Measurements from ENCODE around the gene TSPEAR. TPM values are rescaled to one million over a fixed set of nuclear protein-coding genes. Genes with fewer than 3 reads are reported as not detected.

The TSPEAR gene
- total RNA-seq, 1 donor from 2014 or later: not detected

- no peaks in the 10 kb centered on the region for H3K4me1 Mint-ChIP-seq
- intact Hi-C loops (cut with micrococcal nuclease): no loop called here
- no peak overlapping the region for H3K4me3 Mint-ChIP-seq
- peaks cover 1% of the 10 kb centered on the region for H3K27me3 Mint-ChIP-seq
- H3K9me3 Mint-ChIP-seq: no peaks in the 10 kb centered on the region
- DNase-seq: no peak
- H3K36me3 Mint-ChIP-seq (ENCODE audit: low read depth): no peaks in the 10 kb centered on the region
- H3K27ac Mint-ChIP-seq: no peak overlapping the region
These were observed 39.3 kb upstream of the TSPEAR start for GRCh38 chr21:44750675-44751025.

- Mint-ChIP-seq H3K27me3 (peaks cover 1% of the 10 kb centered on the region), H3K27ac (no peak overlapping the region), H3K9me3 (no peaks in the 10 kb centered on the region), H3K4me3 (no peak overlapping the region), H3K36me3 (ENCODE audit: low read depth) (no peaks in the 10 kb centered on the region), H3K4me1 (no peaks in the 10 kb centered on the region)
- intact Hi-C loops (cut with micrococcal nuclease): no loop called here
- no peak for DNase-seq
These were observed 38.6 kb upstream of the TSPEAR start for GRCh38 chr21:44749759-44750674.

GRCh38 chr21:44749116-44749758 is 37.9 kb upstream of the TSPEAR start:
- no peak for DNase-seq
- no peak overlapping the region for H3K27ac Mint-ChIP-seq
- H3K9me3 Mint-ChIP-seq: no peaks in the 10 kb centered on the region
- intact Hi-C loops (cut with micrococcal nuclease): no loop called here
- no peaks in the 10 kb centered on the region for H3K36me3 Mint-ChIP-seq (ENCODE audit: low read depth)
- no peak overlapping the region for H3K4me3 Mint-ChIP-seq
- peaks cover 3% of the 10 kb centered on the region for H3K27me3 Mint-ChIP-seq
- H3K4me1 Mint-ChIP-seq: no peaks in the 10 kb centered on the region

- DNase-seq: no peak
- intact Hi-C loops (cut with micrococcal nuclease): no loop called here
- Mint-ChIP-seq H3K9me3 (no peaks in the 10 kb centered on the region), H3K4me3 (no peak overlapping the region), H3K27ac (no peak overlapping the region), H3K4me1 (no peaks in the 10 kb centered on the region), H3K36me3 (ENCODE audit: low read depth) (no peaks in the 10 kb centered on the region), H3K27me3 (peaks cover 6% of the 10 kb centered on the region)
These were observed 37.2 kb upstream of the TSPEAR start for GRCh38 chr21:44748621-44749020.

- intact Hi-C loops (cut with micrococcal nuclease): no loop called here
These were observed 31.2 kb upstream of the TSPEAR start for GRCh38 chr21:44742418-44743153.

GRCh38 chr21:44741921-44742320 is 30.5 kb upstream of the TSPEAR start:
- intact Hi-C loops (cut with micrococcal nuclease): no loop called here
- Mint-ChIP-seq H3K4me3 (no peak overlapping the region), H3K36me3 (ENCODE audit: low read depth) (no peaks in the 10 kb centered on the region), H3K27me3 (peaks cover 28% of the 10 kb centered on the region), H3K9me3 (no peaks in the 10 kb centered on the region), H3K4me1 (peaks cover 2% of the 10 kb centered on the region), H3K27ac (no peak overlapping the region)
- no peak for DNase-seq

More at GRCh38 chr21:44742418-44743153, 31.2 kb upstream of the TSPEAR start:
- H3K4me3 Mint-ChIP-seq: no peak overlapping the region
- peak; percentile 66 for DNase-seq
- peaks cover 28% of the 10 kb centered on the region for H3K27me3 Mint-ChIP-seq
- no peak overlapping the region for H3K27ac Mint-ChIP-seq
- no peaks in the 10 kb centered on the region for H3K36me3 Mint-ChIP-seq (ENCODE audit: low read depth)
- peaks cover 2% of the 10 kb centered on the region for H3K4me1 Mint-ChIP-seq
- H3K9me3 Mint-ChIP-seq: no peaks in the 10 kb centered on the region

GRCh38 chr21:44740742-44741141 is 29.4 kb upstream of the TSPEAR start:
- no peak for DNase-seq
- intact Hi-C loops (cut with micrococcal nuclease): no loop called here
- Mint-ChIP-seq H3K27ac (no peak overlapping the region), H3K4me1 (peaks cover 2% of the 10 kb centered on the region), H3K9me3 (no peaks in the 10 kb centered on the region), H3K4me3 (no peak overlapping the region), H3K36me3 (ENCODE audit: low read depth) (no peaks in the 10 kb centered on the region), H3K27me3 (peaks cover 26% of the 10 kb centered on the region)

- intact Hi-C loops (cut with micrococcal nuclease): loop anchor here (10.0 kb wide), 1 partner anchor 225 kb away; no protein-coding TSS in a partner anchor
- Mint-ChIP-seq H3K36me3 (ENCODE audit: low read depth) (no peaks in the 10 kb centered on the region), H3K27ac (no peak overlapping the region), H3K4me1 (peaks cover 2% of the 10 kb centered on the region), H3K27me3 (peaks cover 25% of the 10 kb centered on the region), H3K9me3 (no peaks in the 10 kb centered on the region), H3K4me3 (no peak overlapping the region)
- no peak for DNase-seq
These were observed 27.9 kb upstream of the TSPEAR start for GRCh38 chr21:44739316-44739715.

- Mint-ChIP-seq H3K27ac (no peak overlapping the region), H3K4me3 (no peak overlapping the region), H3K27me3 (peaks cover 22% of the 10 kb centered on the region), H3K9me3 (no peaks in the 10 kb centered on the region), H3K36me3 (ENCODE audit: low read depth) (no peaks in the 10 kb centered on the region), H3K4me1 (peaks cover 2% of the 10 kb centered on the region)
- no peak for DNase-seq
- intact Hi-C loops (cut with micrococcal nuclease): loop anchor here (10.0 kb wide), 1 partner anchor 224 kb away; no protein-coding TSS in a partner anchor
These were observed 27.2 kb upstream of the TSPEAR start for GRCh38 chr21:44738621-44739020.

- Mint-ChIP-seq H3K36me3 (ENCODE audit: low read depth) (no peaks in the 10 kb centered on the region), H3K27ac (no peak overlapping the region), H3K4me1 (peaks cover 2% of the 10 kb centered on the region), H3K27me3 (peaks cover 19% of the 10 kb centered on the region), H3K4me3 (no peak overlapping the region), H3K9me3 (no peaks in the 10 kb centered on the region)
- intact Hi-C loops (cut with micrococcal nuclease): loop anchor here (10.0 kb wide), 1 partner anchor 223 kb away; no protein-coding TSS in a partner anchor
- DNase-seq: no peak
These were observed 26.5 kb upstream of the TSPEAR start for GRCh38 chr21:44737706-44738354.

- H3K27ac Mint-ChIP-seq: no peak overlapping the region
- no peaks in the 10 kb centered on the region for H3K36me3 Mint-ChIP-seq (ENCODE audit: low read depth)
- H3K4me3 Mint-ChIP-seq: no peak overlapping the region
- peaks cover 2% of the 10 kb centered on the region for H3K4me1 Mint-ChIP-seq
- H3K9me3 Mint-ChIP-seq: no peaks in the 10 kb centered on the region
- intact Hi-C loops (cut with micrococcal nuclease): loop anchor here (10.0 kb wide), 1 partner anchor 222 kb away; no protein-coding TSS in a partner anchor
- H3K27me3 Mint-ChIP-seq: peaks cover 15% of the 10 kb centered on the region
- no peak for DNase-seq
These were observed 25.1 kb upstream of the TSPEAR start for GRCh38 chr21:44736291-44737004.

- no peaks in the 10 kb centered on the region for H3K36me3 Mint-ChIP-seq (ENCODE audit: low read depth)
- no peak for DNase-seq
- intact Hi-C loops (cut with micrococcal nuclease): loop anchor here (10.0 kb wide), 1 partner anchor 221 kb away; no protein-coding TSS in a partner anchor
- H3K4me1 Mint-ChIP-seq: peaks cover 2% of the 10 kb centered on the region
- H3K4me3 Mint-ChIP-seq: no peak overlapping the region
- H3K27me3 Mint-ChIP-seq: peaks cover 18% of the 10 kb centered on the region
- no peak overlapping the region for H3K27ac Mint-ChIP-seq
- H3K9me3 Mint-ChIP-seq: no peaks in the 10 kb centered on the region
These were observed 24.4 kb upstream of the TSPEAR start for GRCh38 chr21:44735821-44736220.

GRCh38 chr21:44734841-44735240 is 23.5 kb upstream of the TSPEAR start:
- intact Hi-C loops (cut with micrococcal nuclease): loop anchor here (10.0 kb wide), 1 partner anchor 220 kb away; no protein-coding TSS in a partner anchor
- H3K27me3 Mint-ChIP-seq: peaks cover 15% of the 10 kb centered on the region
- H3K9me3 Mint-ChIP-seq: no peaks in the 10 kb centered on the region
- H3K27ac Mint-ChIP-seq: no peak overlapping the region
- no peak overlapping the region for H3K4me3 Mint-ChIP-seq
- peaks cover 2% of the 10 kb centered on the region for H3K4me1 Mint-ChIP-seq
- DNase-seq: no peak
- H3K36me3 Mint-ChIP-seq (ENCODE audit: low read depth): no peaks in the 10 kb centered on the region
